Testis (tissue), 2 donors: ENCODE measurements around the gene MGAT3.

Experiments used
- POLR2A ChIP-seq: fragments of 450-650 bp; IDR thresholded peaks from one replicate; pipeline ENCODE4 v1.6.1; 2017; ENCODE audit warnings: antibody characterized with exemption, mild to moderate bottlenecking, moderate library complexity
- TF ChIP-seq, protein P1 (sequence below), 3 experiments: fragments of 450-650 bp in 2 of 3; fragments of 200-600 bp in 1 of 3; sonication (generic) in 1 of 3; IDR thresholded peaks; one replicate each; pipeline ENCODE4 v1.5.1; 2016 to 2019; ENCODE audit warnings: antibody characterized with exemption in 3 of 3, mild to moderate bottlenecking in 2 of 3, moderate library complexity in 1 of 3

GRCh38 chr22:39419096-39419495 lies 37.7 kb upstream of the MGAT3 start:
- TF ChIP-seq, protein P1, sequence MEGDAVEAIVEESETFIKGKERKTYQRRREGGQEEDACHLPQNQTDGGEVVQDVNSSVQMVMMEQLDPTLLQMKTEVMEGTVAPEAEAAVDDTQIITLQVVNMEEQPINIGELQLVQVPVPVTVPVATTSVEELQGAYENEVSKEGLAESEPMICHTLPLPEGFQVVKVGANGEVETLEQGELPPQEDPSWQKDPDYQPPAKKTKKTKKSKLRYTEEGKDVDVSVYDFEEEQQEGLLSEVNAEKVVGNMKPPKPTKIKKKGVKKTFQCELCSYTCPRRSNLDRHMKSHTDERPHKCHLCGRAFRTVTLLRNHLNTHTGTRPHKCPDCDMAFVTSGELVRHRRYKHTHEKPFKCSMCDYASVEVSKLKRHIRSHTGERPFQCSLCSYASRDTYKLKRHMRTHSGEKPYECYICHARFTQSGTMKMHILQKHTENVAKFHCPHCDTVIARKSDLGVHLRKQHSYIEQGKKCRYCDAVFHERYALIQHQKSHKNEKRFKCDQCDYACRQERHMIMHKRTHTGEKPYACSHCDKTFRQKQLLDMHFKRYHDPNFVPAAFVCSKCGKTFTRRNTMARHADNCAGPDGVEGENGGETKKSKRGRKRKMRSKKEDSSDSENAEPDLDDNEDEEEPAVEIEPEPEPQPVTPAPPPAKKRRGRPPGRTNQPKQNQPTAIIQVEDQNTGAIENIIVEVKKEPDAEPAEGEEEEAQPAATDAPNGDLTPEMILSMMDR (IDR thresholded peaks at IDR 0.05): no peak
- TF ChIP-seq POLR2A: no peak
